Hematopoietic multipotent progenitor cell (in vitro differentiated cells): ENCODE results near the gene RIMS1. TPM values are rescaled to one million over a fixed set of nuclear protein-coding genes. Genes with fewer than 3 reads are reported as not detected.

Experiments used
- DNase-seq, 3 donors: peaks; one replicate each; pipeline ENCODE4 v3.0.0-alpha.2; 2011 to 2015; ENCODE audit warnings: low read depth in 2 of 3, low spot score in 2 of 3
- total RNA-seq: library from RNA; depleted of rRNA; stranded (reverse); fragments of >200 nt; gene quantifications from one replicate; pipeline ENCODE4 v1.2.3, GENCODE V29; 2012

The RIMS1 gene, protein sequence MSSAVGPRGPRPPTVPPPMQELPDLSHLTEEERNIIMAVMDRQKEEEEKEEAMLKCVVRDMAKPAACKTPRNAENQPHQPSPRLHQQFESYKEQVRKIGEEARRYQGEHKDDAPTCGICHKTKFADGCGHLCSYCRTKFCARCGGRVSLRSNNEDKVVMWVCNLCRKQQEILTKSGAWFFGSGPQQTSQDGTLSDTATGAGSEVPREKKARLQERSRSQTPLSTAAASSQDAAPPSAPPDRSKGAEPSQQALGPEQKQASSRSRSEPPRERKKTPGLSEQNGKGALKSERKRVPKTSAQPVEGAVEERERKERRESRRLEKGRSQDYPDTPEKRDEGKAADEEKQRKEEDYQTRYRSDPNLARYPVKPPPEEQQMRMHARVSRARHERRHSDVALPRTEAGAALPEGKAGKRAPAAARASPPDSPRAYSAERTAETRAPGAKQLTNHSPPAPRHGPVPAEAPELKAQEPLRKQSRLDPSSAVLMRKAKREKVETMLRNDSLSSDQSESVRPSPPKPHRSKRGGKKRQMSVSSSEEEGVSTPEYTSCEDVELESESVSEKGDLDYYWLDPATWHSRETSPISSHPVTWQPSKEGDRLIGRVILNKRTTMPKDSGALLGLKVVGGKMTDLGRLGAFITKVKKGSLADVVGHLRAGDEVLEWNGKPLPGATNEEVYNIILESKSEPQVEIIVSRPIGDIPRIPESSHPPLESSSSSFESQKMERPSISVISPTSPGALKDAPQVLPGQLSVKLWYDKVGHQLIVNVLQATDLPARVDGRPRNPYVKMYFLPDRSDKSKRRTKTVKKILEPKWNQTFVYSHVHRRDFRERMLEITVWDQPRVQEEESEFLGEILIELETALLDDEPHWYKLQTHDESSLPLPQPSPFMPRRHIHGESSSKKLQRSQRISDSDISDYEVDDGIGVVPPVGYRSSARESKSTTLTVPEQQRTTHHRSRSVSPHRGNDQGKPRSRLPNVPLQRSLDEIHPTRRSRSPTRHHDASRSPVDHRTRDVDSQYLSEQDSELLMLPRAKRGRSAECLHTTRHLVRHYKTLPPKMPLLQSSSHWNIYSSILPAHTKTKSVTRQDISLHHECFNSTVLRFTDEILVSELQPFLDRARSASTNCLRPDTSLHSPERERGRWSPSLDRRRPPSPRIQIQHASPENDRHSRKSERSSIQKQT (N-terminal part only)
- total RNA-seq: under 0.01 TPM

DNA sequence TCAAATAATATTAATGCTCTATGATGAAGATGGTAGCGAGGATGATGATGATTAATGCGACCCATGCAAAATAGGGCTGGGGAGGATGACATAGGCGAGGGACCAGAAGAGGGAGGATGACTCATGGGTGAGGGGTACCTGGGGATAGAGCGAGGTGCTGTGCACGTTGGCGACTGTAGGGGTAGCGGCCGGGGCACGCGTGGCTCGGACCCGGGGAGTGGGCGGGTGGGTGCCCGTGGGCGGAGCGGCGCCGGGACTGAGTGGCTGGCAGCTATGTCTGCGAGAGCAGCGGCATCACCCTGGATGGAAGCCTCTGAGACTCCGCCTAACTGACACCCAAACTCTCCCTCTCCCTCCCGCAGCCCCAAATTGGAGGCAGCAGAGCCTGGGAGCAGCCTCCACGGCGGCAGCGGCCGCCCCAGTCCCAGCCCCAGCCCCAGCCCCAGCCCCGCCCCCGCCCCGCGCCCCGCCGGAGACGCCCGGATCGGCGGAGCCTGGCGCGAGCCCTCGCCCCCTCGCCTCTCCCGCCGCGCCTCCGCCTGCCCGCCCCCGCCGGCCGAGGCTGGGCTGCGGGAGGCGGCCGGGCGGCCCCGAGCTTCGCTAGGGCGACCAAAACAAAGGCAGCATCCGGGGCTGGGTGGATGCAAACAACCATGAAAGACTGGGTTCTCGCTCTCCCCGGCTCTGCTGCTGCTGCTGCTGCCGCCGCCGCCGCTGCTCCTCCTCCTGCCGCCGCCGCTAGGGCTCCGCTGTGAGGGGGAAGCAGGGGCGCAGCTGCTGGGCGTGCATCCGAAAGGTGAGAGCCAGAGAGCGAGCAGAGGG lies at the start of gene RIMS1:
RIMS1 (plus strand) TSS at position 367 of the 822 bp plus-strand sequence. CDS start 474 bp downstream, outside the sequence.
- DNase-seq: peak in 2 of 3 donors; percentile 9 to 29

DNA sequence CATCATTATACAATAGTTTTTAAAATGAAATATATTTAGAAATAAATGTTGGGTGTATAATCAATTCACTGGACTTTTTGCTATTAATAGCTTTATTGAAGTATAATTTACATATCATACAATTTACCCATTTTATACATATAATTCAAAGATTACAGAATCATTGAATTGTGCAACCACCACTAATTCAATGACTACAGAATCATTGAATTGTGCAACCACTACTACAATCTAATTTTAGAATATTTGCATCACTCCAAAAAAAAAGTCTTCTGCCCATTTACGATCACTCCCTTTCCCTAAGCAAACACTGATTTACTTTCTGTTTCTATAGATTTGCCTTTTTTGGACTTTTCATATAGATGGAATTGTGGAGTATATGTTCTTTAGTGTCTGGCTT lies 35.1 kb upstream of the RIMS1 start:
- DNase-seq: no peak

DNA sequence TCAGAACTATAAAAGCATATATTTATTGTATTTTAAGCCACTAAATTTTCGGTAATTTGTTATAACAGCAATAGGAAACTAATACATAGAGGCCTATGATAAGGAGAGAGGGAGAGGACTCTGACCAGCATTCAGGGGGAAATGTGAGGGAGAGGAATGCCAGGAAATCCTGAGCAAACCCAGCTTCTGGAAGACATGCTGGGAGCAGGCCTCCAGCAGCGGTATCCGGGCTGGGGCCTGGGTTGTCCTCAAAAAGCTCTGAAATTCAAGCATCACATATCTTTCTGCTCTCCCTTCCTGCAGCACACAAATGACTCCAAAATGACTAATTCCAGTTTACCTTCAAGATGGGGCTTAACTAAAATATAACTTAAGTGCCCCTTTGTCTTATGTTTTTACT lies 33.4 kb upstream of the RIMS1 start:
- no peak for DNase-seq

DNA sequence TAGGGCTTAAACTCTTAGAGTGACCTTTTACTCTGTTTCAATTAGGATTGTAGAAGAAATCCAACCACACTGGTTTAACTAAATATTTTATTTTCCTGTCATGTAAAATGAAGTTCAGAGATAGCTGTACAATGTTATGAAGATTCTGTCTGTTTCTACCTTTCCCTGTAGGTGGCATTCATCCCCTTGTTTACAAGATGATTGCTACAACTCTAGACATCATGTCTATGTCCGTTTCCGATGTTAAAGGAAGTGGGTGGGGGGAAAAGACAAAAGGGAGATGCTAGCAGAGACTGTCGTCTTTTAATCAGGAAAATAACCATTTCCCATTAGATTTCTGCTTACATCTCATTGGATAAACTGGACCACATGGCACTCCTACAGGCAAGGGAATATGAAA lies 30.9 kb upstream of the RIMS1 start:
- no peak for DNase-seq

DNA sequence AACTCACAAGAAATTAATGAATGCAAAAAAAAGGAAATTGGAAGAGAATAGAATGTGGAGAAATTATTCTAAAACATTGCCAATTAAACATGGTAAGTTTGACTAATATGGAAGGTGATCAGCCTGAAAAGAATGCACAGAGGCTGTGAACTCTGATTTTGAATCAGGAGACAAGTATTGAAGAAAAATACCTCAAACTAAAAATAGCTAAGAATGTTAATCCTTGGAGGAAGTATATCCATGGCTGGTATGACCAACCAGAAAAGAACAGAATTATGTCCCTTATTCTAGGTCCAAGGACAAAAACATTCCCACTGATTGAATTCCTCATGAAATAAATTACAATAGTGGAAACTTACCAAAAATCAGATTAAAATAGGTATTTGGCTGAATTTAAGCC lies 7.3 kb upstream of the RIMS1 start:
- DNase-seq: no peak

DNA sequence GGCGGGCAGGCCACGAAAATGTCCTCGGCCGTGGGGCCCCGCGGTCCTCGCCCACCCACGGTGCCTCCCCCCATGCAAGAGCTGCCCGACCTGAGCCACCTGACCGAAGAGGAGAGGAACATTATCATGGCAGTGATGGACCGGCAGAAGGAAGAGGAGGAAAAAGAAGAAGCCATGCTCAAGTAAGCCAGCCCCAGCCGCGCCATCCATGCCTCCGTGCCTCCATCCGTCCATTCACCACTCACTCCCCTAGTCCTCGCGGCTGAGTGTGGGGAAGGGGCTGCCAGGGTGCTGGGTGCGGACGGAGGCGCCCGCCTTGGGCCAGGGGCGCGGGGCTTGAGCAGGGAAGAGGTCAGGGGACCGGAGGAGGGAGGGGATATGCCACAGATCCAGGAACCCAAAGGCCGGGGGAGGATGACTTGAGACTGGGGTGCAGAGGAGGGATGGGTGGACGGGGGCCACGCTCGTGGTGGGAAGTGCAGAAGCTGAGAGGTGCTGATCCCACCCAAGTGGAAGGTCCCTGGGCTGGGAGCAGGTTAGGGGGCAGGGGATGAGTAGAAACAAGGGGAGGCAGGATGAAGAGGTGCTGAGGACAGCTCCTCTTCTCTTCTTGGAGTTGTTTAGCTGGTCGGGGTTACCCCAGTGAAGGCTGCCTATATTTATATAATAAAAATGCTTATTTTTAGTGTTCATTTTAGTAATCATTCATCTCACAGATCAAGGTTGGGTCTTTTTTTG lies 825 bp downstream of the RIMS1 start:
- no peak for DNase-seq

DNA sequence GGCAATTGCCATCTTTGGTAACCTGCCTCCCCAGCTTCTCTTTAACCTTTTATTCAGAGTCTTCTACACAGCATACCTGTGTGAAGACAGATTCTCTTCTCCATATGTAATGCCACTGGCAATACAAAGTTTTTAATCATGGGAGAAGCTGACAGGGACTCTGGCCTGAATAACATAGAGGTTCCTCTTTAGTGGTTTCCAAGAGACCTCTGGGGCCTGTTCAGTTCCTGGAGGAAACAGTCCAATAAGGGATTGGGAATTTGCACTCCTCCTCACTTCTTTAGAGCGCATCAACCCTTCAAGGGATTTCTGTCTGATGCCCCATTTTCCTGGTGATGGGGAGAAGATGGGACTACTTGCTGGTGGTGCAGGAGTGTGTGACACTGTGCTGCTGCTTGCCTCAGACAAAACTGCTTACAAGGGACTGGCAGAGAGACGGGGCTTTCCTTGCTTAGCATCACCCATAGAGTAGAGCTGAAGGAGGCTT lies 1.4 kb downstream of the RIMS1 start:
- no peak for DNase-seq

DNA sequence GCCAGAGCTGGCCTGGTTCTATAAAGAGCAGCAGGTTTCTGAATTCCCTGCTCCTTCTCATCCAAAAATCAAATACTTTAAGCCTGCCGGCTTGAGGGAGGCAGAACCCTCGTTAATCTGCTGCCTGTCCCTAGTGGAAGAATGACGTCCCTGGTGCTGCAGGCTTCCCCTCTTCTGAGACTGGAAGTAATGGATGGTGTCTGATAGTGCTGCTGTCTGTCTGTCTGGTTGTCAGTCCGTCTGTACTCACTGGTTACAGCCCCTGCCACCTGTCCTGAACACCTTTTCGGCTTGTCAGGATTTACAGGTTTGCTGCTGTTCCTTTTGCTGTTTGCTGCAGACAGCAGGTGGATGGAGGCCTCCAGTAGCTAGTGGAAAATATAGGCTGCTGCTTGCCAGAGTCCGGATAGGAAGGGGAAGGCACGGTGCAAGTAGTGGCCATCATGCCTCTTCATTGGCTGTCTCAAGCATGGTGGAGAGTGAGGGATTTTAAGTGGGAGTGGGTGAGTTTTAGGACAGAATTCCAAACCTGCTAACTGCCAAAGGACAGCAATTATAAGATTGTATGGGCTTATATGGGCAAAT lies 2.5 kb downstream of the RIMS1 start:
- DNase-seq: no peak

DNA sequence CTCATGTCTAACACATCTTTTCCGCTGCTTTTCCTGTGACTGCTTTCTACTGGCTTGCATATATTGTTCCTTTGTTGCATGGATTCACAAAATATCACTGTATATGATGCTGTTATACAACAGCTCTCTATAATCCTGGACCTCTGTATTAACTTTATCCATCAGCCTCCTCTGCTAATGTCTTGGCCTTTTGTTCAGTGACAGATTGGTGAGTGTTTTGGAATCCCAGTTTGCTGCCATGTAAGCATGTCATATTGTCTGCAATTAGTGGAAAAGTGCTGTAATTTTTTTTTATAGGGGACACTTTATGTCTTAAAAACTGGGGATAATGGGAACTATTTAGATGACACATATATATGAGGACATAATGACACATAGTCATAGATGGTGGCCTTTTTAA lies 3.0 kb downstream of the RIMS1 start:
- DNase-seq: no peak

DNA sequence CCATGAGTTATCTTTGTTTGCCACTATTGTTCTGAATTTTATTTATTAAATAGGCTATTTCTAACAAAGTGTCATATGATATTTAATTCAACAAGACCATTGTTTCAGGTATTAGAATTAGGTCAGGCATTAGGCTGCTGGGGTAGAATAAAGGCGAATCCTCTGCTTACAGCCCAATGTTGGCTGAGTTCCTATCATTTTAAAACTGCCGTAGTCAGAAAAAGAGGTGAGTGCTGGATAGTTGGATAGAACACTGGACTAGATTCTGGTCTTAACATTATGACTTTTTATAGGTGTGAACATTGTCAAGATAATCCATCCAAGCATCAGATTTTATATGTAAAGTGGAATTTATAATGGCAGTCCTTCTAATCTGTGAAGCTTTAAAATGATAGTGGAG lies 6.3 kb downstream of the RIMS1 start:
- DNase-seq: no peak

DNA sequence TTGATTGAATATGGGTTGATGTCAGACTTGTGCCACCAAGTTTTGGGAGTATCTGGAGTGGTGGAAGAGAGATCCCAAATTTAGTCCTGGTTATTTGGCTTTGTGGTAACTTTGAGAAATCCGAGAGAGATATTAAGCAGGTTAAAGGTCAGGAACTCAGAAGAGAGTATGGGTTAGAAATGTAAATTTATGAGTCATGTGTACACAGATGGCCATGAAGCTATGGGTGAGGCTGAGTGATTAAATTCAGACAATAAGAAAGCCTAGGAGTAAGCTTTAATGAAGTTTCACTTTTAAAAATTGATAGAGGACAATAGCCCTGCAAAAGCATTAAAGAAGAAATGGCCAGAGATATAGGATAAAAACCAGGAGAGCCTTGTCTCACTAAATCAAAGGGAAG lies 14.3 kb downstream of the RIMS1 start:
- no peak for DNase-seq

DNA sequence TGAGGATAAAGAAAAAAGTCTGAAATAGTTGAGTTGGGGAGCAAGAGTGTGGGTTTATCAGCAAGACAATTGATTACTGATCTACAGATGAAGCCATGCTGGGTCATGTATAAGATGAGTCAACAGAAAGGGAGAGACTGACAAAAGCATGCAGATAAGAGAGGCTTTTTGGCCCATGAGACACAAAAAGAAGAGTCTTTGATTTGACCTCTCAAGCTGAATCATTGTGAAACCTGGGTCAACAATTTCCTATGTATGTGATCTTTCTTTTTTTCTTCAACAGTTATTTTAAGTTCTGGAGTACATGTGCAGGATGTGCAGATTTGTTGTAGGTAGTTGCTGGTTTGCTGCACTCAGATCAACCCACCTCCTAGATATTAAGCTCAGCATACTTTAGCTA lies 15.9 kb downstream of the RIMS1 start:
- no peak for DNase-seq

DNA sequence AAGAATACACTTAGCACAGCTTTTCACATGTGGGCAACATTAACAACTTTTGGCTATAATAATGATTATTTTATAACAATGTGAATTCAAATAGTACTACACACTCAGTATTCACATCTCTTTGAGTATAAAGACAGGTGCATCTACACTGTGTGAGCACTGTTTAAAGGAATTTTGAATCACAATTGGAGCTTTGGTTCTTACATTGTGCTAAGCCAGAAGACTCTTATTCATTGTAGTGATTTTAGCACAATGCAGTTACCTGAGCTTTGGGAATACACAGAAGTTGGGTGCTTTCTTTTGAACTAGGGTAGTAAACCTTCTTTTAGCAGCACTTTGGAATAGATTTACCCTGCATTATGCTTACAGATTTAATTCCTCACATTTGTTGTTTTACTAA lies 20.5 kb downstream of the RIMS1 start:
- DNase-seq: no peak

DNA sequence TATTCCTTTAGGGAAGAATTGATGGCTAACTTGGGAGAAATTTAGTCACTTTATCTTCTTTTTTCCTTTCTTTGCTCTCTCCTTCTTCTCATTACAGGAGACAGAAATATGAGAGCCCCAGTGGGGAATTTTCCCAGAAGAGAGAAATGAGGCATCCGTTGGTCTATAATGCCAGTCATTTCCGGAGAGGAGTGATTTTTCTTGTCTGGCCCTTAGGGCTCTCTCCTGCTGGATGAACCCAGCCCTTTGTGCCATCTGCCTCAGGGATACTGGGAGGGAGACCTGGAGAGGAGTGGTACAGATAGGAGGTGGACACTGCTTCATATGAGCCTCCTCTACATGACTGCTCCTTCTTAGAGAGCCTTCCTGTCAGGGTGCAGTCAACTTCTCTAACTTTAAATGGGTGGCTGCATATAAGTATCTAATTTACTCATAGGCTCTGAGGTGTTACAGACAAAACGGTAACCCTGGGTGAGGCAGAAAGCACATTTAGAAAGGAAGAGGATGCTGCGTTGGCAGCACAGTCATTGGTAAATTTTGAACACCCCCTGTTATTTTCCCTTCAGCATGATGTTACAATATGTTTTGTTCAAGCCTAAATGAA lies 21.9 kb downstream of the RIMS1 start:
- no peak for DNase-seq

DNA sequence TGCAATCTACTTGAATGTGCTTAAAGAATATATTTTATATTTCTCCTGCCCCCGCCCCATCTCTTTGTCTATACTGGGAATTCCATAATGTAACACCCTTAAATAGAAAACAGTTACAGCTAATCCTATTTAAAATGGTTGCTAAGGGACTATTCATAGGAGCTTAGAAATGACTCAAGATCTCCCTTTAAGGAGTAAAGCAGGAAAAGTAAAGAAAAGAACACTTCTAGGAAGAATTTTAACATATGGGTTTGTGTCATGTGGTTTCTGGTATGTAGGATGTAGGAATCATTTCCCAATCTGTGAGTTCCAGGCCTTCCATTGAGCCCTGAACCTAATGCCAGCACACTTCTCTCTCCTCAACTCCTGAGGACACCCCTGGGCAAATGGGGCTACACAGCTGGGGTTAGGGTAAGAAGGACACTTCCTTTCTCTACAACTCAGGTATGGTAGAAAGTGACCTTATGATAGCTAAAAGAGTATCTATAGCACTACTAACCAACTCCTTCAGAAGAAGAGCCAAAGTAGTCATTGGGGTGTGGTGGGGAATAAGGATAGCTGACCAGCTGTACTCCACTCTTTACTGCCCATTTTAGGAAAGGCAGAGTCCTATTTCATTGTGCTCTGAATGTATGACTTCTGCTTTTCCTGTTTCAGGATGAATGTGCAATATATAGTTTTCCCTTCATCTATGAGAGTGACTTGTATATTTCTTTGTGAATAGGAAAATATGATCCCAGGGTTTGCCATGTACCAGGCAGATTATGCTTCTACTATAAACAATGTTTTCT lies 27.3 kb downstream of the RIMS1 start:
- no peak for DNase-seq

DNA sequence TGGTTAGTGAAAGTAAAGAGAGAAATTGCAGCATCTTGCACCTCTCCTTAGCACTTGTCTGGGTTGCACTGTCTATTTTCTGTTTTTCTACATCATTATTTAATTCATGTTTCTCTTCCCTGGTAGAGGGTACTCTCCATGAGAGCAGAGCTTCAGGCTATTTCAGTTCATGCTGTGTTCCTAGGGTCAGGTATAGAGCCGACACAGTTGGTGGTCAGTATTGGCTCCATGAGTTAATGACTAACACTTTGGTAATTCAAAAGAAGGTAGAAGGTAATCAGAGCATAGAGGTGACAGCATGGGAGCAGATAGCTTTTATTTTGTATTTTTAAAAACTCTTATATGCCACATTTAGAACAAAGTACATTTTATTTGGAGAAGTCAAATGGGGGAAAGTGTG lies 42.7 kb downstream of the RIMS1 start:
- DNase-seq: no peak

DNA sequence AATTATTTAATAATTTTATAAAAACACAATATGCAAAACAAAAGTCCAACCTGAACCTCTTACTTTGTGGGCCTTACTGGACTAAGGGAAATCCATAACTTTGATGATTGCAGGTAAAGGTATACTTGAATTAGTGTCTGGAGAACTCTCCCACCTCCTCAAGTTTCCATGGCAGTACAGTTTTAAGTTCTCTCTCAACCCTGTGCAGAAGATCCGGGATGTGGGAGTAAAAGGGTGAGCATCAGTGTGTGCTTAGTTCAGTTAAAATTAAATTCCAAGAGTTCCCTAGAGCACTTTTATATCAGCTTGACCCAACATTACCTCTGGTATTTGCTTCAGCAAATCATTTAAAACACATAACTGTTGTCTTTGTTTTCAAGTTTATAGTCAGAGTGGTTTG lies 47.5 kb downstream of the RIMS1 start:
- no peak for DNase-seq

DNA sequence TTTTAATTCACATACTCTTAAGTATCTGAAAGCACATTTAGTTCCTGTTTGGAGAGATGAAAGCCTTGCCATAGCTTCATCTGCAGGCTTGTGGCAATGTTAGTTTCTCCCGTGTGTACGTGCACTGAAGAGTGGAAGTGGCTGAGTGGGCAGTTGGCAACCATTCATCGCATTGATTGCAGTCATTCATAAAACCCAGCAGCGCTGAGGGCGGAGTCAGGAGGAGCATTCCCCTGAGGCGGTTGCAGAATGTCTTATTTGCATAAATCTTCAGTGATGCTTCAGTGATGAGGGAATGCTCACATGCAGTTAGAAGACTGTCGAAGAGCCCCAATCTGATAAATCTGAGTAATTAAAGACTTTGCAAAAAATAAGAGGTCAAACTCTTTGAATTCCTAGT lies 79.1 kb downstream of the RIMS1 start:
- DNase-seq: no peak
